ENCODE results near the gene ATAD3A.
"Not testable (repeated sequence)": the region's sequence is repeated elsewhere in the genome, so short reads cannot be mapped to it uniquely, and the experiment has no call there.

ATAD3A gene

DNA sequence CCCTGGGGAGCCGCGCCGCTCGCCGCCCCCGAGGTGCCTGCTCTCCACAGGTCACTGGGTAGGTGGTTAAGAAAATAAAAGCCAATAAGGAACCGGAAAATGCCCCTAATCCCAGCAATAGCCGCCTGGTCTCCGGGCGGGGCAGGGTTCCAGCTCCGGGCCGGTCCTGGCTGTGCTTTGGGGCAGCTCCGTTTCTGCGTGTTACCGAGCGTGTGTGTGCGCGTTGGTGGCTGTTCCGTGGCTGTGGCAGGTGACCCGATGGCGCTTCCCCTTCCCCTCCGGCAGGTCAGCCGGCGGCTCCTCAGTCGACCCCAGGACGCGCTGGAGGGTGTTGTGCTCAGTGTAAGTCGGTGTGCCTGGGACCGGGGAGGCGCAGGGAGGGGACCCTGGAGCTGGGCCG lies 11.3 kb downstream of the ATAD3A start:
- not testable (repeated sequence) for DNase-seq (ENCODE audit: low read depth)

DNA sequence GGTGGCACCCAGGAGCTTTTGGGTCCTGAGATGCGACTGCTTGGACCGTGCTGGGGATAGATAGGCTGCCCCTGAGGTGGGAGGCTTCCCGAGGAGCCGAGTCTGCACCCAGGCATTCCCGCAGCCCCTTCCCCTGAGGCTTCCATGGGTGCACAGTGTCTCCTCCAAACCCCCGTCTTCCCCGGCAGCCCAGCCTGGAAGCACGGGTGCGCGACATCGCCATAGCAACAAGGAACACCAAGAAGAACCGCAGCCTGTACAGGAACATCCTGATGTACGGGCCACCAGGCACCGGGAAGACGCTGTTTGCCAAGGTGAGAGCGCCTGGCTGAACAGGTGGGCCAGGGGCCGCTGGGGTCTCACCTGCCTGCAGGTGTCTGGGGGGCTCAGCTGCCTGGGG lies 11.7 kb downstream of the ATAD3A start:
- DNase-seq (ENCODE audit: low read depth): not testable (repeated sequence)

DNA sequence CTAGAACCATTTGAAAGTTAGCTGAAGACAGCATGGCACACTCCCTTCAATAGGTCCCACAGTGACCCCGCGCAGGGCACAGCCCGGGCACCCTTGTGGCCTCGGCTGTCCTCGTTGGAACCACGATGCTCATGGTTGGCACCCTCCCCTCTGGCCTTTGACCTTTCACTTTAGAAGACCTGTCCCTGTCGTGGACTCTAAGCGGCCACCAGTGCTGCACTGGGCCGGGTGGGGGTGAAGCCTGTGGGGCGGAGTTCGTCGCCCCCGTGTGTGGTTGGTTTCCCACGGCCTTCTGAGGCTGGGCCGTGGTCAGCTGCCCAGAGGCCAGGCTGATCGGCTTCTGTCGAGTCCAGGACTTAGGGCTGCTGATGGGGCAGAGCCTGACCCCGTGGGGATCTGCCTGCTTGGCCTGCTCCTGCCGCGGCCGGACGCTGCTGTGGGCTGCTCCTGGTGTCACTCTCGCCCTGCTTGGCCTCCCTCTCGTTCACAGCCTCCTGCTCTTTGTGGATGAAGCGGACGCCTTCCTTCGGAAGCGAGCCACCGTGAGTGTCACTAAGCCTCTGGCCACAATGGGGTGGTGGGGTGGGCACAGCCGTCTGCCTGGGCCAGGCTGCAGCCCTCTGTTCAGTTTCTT lies 12.9 kb downstream of the ATAD3A start:
- not testable (repeated sequence) for DNase-seq (ENCODE audit: low read depth)

DNA sequence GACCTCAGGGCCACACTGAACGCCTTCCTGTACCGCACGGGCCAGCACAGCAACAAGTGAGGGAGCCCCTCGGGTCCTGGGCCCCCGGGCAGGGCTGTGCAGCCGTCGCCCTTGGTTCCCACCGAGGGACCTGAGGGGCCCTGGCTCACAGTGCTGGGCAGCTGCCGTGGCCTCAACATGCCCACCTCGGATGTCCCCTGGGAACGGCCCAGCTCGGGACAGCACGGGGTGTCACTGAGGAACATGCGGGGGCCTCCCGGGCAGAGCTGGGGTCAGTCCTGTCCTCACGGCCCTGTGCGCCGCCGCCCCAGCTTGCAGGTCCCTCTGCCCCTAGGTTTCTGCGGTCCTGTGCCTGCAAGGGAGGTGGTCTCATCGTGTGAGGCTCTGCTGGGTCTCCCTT lies 14.5 kb downstream of the ATAD3A start:
- DNase-seq (ENCODE audit: low read depth): not testable (repeated sequence)

DNA sequence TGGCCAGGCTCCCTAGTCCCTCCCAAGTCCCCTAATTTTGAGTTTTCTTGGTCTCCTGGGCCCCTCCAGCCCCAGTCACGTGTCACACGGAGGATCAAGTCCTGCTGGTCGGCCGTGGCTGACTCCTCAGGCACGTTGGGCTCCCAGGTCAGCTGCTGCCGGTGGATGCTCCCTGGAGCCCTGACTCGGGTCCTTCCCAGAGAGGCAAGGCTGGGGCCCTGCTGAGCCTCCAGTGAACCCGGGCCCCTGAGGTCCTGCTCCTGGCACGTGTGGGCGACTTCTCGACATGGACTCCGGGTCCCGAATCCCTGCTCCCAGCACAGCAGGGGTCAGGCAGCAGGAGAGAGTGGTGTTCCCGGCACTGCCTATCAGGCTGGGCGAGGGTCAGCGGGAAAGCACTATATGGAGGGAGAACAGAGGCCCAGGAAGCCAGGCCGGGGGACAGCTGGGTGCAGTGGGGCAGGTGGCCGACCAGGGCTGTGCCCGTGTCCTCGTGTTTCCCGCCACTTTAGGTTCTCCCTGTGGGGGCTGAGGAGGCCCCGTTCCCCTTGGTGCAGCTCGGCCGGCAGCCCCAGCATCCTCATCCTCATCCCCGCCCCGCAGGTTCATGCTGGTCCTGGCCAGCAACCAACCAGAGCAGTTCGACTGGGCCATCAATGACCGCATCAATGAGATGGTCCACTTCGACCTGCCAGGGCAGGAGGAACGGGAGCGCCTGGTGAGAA lies 15.3 kb downstream of the ATAD3A start:
- DNase-seq (ENCODE audit: low read depth): no peak

DNA sequence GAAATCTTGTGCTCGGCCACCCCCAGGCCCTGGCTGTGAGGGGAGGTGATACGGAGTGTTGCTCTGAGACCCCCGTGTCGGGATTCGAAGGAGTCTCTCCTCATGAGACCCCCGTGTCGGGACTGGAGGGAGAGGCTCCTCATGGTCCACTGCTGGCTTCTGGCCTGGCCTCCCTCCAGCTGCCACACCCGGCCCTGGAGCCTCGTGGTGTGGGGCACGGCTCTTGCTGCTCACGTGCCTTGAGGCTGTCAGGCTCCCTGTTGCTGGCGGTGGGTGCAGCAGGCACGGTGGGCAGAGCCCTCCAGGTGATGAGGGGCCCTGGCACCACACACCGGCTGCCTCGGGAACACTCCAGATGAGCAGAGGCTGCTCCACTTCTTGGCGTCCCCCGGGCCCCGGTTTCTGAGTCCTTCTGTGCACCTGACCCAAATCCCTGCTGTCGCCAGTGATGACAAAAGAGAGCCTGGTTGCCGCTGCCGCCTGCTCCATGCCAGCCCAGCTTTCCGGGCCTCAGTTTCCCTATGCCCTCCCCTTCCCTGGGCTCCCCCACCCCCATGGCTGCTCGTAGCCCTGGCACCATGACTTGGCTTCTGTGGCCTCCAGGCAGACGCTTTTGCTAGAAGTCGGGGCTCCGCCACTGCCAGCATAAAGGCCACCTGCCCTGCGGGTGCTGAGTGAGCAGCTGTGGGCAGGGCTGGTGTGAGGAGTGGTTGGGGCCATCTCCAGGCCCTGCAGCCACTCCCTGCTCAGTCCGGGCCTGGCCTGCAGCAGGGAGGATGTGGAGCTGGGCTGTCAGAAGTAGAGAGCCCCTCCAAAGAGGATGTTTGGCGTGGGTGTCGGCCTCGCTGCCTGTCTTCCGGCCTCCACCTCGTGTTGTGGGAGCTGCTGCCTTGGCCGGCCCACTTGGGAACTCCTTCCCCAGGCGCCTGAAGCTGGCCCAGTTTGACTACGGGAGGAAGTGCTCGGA lies 16.6 kb downstream of the ATAD3A start:
- DNase-seq (ENCODE audit: low read depth): no peak

DNA sequence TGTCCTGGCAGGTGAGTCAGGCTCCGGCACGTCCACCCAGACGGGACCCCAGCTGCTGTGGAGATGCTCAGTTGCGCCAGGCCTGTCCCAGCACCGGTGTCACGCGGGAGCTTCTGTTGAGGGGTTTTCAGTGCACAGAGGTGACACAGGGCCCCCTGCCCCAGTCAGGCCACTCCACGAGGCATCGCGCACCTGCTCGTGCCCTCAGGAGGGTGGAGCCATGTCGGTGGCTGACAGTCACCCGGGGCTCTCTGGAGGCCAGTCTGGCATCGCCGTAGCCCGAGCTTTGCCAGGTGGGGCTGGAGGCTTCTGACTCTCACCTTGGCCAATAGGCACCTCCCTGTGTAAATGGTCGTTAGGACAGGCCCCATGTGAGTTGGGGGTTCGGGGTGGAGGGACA lies 17.4 kb downstream of the ATAD3A start:
- no peak for DNase-seq (ENCODE audit: low read depth)

DNA sequence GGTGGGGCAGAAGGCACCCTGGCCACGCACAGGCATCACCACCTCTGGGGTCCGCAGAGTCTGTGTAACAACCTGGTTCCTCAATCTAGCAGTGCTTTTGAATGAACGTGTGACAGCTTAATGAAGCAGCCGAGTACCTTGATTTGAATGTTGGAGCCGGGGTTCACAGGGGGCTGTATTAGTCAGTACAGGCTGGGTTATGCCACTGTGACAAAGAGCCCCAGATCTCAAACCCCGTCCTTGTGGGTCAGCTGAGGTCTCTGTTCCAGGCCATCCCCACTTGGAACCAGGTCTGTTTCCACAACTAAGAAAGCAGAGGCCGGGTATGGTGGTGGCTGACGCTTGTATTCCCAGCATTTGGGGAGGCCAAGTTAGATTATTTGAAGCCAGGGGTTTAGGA lies 18.0 kb downstream of the ATAD3A start:
- DNase-seq (ENCODE audit: low read depth): no peak

DNA sequence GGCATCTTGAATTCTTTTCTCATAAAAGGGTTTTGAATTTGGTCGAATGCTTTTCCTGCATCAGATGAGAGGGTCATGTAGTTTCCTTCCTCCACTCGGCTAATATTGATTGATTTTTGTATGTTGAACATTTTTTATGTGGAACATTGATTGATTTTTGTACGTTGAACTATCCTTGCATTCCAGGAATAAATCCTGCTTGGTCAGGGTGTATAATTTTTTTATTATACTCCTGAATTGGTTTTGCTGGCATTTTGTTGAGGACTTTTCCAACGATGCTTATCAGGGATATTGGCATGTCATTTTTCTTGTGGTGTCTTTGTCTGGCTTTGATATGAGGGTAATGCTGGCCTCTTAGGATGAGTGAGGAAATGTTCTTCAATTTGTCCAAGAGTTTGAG lies 20.0 kb downstream of the ATAD3A start:
- no peak for DNase-seq (ENCODE audit: low read depth)

DNA sequence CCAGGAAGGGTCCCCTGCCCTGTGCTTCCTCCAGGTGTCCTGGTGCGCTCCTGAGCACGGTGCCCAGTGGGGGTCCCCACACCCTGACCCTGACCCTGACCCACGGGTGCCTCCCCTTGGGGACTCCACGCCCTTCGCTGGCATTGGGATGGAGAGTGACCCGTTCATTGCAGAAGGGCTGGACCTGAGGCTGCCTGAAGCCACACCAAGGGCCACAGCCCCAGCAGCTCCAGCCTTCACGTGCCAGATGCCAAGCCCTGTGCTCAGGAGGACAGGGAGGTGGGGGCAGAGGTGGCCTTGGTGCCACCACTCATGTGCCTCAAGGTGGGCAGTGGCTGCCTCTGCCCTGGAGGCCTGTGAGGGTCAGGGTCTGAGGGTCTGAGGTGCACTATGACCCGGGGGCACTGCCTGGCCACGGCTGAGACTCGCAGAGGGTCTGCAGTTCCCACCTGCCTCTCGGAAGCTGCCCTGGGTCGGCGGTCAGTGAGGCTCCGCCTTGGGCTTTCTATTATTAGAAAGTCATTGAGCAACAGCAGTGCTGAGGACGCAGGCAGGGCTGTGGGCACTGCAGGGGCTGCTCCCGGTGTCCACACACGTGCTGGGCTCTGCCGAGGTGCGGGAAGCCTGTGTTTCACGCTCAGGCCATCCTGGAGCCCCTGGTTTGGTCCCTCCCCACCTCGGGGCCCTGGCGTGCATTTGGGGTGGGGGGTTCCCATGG lies 21.4 kb downstream of the ATAD3A start:
- not testable (repeated sequence) for DNase-seq (ENCODE audit: low read depth)

DNA sequence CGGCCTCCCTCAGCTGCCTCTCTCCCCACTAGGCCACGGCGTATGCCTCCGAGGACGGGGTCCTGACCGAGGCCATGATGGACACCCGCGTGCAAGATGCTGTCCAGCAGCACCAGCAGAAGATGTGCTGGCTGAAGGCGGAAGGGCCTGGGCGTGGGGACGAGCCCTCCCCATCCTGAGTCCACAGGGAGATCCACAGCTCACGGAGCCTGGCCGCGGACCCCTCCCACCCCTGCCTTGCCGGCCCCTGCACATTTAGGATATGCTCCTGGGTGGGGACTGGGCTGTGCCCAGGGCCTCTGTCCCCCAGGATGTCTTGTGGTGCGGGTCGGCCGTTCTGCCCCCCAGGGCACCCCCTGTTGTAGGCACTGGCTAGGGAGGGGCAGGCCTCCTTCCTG lies 21.9 kb downstream of the ATAD3A start:
- not testable (repeated sequence) for DNase-seq (ENCODE audit: low read depth)

DNA sequence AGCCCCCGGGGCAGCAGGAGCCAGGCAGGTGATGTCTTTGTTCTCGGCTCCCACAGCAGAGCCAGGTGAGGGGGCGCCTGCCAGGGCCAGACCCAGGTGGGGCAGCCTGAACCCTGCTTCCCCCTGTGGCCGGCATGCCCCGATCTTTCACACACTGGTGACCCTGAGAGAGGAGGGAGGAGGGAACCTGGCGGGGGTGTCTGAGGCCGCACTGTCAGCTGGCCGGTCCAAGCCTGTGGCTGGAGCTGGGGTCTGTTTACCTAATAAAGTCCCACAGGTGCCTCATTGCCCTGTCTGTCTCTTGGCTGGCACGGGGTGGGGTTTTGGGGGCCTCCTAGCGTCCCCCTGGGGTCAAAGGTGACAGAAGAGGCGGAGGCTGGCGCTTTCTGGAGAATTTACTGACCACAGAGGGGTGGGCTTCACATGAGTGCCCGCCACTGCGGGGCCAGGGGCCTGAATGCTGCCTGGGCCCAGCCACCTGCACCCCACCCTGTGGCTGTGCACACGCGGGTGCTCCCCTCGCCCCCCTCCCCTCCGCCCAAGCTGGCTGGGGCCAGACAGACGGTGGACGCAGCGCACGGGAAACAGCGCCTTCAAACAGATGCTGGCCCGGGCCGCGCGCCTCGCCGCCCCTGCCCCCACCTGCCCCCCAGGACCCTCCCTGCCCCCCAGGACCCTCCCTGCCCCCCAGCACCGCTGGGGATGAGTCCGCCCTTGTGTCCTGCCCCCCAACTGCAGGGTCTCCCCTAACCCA lies 22.6 kb downstream of the ATAD3A start:
- DNase-seq (ENCODE audit: low read depth): no peak

DNA sequence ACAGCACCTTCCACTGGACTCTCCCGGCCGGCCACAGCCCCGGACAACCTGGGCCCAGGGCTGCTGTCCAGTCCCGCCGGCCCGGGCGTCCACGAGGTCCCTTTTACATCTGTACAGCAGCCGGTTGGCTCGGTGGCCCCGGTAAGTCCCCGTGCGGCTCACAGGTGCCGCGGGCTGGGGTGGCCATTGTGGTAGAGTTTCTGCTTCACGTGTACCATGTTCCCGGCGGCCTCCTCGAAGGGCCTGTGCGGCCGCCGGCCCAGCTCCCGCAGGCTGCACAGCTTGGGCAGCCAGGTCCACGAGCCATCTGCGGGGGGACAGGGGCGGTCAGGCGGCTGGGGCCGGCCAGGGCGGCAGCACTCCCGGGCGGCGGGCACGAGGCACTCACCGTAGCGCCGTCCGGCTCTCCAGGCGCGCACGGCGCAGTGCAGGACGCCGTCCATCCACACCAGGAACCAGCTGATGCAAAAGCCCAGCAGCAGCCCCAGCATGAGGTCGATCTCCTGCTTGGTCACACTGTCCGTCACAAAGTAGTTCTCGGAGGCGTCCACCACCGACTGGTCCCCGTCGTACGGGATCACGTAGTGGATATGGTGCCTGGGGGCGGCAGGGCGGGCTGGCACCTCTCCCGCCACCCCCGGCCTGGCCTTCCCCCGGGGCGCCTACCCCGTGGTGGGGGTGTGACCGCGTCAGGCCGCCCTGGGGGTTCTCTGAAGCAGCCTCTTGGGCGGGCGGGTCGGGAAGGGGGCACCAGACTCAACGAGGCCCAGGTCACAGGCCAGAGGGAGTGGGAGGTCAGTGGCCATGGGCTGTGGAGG lies 23.4 kb downstream of the ATAD3A start:
- no peak for DNase-seq (ENCODE audit: low read depth)

DNA sequence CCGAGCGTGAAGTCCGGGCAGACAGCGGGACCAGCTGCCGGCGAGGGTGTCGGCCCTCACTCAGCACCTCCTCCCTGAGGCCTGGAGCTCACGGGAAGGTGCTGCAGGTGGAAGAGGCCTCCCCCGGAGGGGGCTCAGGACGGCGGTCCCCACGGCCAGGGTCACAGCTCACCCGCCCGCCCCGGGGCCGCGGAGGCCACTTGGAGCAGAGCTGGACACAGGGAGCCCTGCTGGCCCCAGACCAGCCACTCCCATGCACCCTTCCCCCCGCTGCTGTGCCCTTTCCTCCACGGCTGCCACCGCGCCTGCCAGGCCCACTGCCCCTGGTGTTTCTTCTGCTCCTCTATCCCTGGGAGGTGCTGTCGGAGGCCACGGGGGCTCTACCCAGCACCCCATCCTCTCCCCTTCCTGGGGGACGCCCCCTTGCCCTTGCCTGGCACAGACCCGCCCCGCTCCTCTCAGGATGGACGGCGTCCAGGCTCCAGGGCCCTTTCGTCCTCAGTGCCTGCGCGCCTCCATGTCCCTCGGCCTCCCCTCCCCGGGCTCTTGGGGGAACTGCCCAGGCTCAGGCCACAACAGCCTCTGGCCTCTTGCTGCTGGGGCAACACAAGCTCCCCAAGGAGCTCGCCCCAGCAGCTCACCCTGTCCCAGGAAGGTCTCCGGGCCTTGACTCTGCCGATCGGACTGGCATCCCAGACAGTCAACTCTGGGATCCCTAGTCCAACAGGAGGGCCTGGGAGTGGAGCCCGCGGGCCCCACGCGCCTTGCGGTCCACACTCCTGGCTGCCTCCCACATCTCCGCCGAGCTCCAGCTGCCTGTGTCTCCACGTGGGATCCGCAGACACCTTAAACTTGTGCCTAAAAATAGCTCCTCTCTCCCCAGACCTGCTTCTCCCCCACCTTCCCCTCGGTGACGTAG lies 24.3 kb downstream of the ATAD3A start:
- DNase-seq (ENCODE audit: low read depth): no peak

DNA sequence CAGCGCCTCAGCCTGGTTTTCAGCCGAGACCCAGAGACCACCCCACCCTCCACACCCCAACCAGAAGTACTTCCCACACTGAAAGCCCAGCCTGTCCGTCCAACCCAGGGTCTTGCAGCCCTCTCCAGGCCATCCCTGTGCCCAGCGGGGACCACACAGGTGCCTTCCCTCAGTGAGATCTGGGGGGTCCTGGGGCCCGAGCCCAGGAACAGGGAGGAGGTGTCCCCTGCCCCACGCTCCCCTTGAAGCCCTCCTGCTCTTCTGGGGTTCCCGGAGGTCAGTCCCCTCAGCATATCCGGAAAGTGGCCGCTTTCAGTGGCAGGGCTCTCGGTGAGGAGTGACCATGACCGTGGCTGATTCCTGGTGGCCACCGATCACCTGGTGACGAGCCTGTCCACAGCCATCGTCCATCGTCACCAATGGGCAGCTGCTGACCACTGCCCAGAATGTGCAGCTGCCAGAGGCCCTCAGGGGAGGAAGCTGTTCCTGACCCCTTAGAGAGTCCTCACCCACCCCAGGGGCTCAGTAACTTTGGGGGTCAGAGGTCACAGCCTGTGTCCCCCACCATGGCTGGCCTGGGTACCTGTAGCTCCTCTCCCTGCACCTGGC lies 25.1 kb downstream of the ATAD3A start:
- DNase-seq (ENCODE audit: low read depth): no peak

DNA sequence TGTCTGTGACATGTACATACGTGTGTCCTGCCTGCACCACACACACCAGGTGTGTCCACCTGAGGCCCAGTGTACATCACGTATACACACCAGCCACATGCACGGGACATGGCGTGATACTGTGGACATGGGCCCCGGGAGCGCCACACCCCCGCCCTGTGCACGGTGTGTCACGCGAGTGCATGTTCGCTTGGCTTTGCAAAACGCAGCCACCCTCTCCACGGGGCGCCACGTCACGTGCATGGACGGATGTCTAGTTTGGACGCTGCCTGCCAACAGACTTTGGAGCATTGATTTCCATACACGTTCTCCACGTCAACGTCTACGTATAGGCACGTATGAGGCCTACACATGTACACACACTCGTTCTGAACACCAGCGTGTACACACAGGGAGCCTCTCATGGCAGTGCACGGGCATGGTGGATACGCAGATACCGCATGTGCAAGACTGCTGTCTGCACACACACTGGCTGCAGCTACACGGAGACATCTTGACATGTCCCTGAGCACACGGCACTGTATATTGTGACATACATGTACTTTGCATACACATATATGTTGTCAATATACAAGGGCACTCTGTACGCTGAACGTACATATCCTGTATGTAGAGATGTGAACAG lies 25.8 kb downstream of the ATAD3A start:
- no peak for DNase-seq (ENCODE audit: low read depth)

DNA sequence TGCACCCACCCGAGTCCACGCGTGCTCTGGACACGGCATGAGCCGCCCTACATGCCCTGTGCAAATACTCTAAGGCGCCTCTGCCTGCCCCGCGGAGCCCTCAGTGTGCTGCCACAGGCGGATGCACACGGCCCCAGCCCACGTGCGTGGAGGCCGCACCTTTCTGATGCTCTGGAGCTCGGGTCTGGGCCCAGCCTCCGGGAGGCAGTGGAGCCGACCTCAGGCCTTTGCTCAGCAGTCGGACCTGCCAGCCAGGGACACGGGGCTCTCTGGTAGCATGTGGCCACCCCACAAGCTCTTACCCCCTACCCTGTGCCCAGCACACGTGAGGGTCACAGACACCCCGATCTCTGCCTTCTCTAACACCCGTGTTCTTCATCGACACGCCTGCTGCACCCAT lies 26.4 kb downstream of the ATAD3A start:
- no peak for DNase-seq (ENCODE audit: low read depth)

DNA sequence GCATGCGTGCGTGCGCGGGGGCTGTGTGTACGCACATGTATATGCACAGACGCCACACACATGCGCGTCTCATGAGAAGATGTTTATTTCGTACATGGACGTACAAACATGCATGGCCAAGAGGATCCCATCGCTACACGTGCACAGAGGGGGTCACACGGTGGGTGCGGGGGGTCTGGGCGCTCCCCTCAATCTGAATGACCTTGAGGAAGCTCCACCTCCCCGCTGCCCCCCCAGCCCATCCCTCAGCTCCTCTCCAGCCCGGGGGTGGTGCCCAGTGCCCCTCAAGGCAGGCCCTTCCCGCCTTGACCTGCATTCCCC lies 27.0 kb downstream of the ATAD3A start:
- DNase-seq (ENCODE audit: low read depth): no peak

Data from activated gamma-delta T cell treated with anti-CD3 and anti-CD28 coated beads, Interleukin-2, amount 50 U/mL, for 16 hours (primary cell).